Progenitor cell of endocrine pancreas (in vitro differentiated cells): ENCODE data around the gene ABLIM2. TPM values are rescaled to one million over a fixed set of nuclear protein-coding genes. Genes with fewer than 3 reads are reported as not detected.

ENCODE experiments used
- DNase-seq: peaks from one replicate; pipeline ENCODE4 v3.0.0; 2021; ENCODE audit warnings: low spot score; ENCODE audit not compliant: unreplicated experiment
- H3K27ac Mint-ChIP-seq: 2 replicates; pipeline ENCODE4 v1.8.0; 2021; ENCODE audit warnings: mild to moderate bottlenecking, moderate library complexity, mixed read lengths
- H3K27me3 Mint-ChIP-seq: 2 replicates; pipeline ENCODE4 v1.8.0; 2021; ENCODE audit warnings: mixed read lengths
- H3K36me3 Mint-ChIP-seq: 2 replicates; pipeline ENCODE4 v1.8.0; 2022; ENCODE audit warnings: mixed read lengths; ENCODE audit not compliant: insufficient read depth
- H3K4me1 Mint-ChIP-seq: 2 replicates; pipeline ENCODE4 v1.8.0; 2021; ENCODE audit warnings: low read depth, mixed read lengths
- H3K4me3 Mint-ChIP-seq: 2 replicates; pipeline ENCODE4 v1.8.0; 2021; ENCODE audit warnings: low read depth, mild to moderate bottlenecking, moderate library complexity, mixed read lengths
- H3K9me3 Mint-ChIP-seq: 2 replicates; pipeline ENCODE4 v1.8.0; 2021; ENCODE audit warnings: low read depth, mixed read lengths
- CTCF ChIP-seq: fragments of 200-600 bp; sonication (generic); IDR thresholded peaks from one replicate; pipeline ENCODE4 v1.5.0; 2021; ENCODE audit warnings: antibody characterized with exemption, mild to moderate bottlenecking; ENCODE audit not compliant: unreplicated experiment
- total RNA-seq: library from RNA; stranded (reverse); gene quantifications from 2 replicates; pipeline ENCODE4 v1.2.1, GENCODE V29; 2021

ABLIM2 gene
- total RNA-seq, 1 donor from 2014 or later = 5.7 TPM

GRCh38 chr4:8009710-8010511, 148.7 kb downstream of the ABLIM2 start:
- Mint-ChIP-seq H3K36me3 (no peaks in the 10 kb centered on the region), H3K4me1 (peaks cover 8% of the 10 kb centered on the region), H3K27ac (peak overlapping the region; percentile 86), H3K4me3 (peak overlapping the region; percentile 62), H3K9me3 (no peaks in the 10 kb centered on the region), H3K27me3 (peaks cover 8% of the 10 kb centered on the region)
- TF ChIP-seq CTCF = no peak
- DNase-seq = no peak

DNA sequence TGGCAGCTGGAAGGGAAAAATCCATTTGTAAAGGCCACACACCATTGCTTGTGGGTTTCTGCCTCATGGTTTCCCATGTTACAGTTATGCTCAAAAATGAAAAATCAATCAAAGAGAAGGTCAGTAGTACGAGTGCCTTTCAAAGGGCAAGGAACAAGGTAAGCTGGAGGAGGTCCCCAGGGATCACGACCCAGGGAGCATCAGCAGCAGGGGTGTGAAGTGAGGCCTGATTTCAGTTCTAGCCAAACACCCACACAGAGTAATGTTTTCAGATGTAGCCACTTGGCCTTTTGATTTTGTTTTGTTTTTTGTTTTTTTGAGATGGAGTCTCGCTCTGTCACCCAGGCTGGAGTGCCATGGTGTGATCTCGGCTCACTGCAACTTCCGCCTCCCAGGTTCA, 149.5 kb downstream of the ABLIM2 start:
- no peak for TF ChIP-seq CTCF
- H3K27me3 Mint-ChIP-seq = peaks cover 5% of the 10 kb centered on the region
- H3K4me3 Mint-ChIP-seq = no peak overlapping the region
- H3K36me3 Mint-ChIP-seq = no peaks in the 10 kb centered on the region
- H3K9me3 Mint-ChIP-seq = no peaks in the 10 kb centered on the region
- no peak overlapping the region for H3K27ac Mint-ChIP-seq
- H3K4me1 Mint-ChIP-seq = peaks cover 12% of the 10 kb centered on the region
- DNase-seq = no peak

- Mint-ChIP-seq H3K4me1 (peaks cover 12% of the 10 kb centered on the region), H3K27me3 (peaks cover 4% of the 10 kb centered on the region), H3K36me3 (no peaks in the 10 kb centered on the region), H3K9me3 (no peaks in the 10 kb centered on the region), H3K27ac (no peak overlapping the region), H3K4me3 (no peak overlapping the region)
- no peak for DNase-seq
- TF ChIP-seq CTCF = no peak
Observed at GRCh38 chr4:8008391-8008790, 150.2 kb downstream of the ABLIM2 start.

DNA sequence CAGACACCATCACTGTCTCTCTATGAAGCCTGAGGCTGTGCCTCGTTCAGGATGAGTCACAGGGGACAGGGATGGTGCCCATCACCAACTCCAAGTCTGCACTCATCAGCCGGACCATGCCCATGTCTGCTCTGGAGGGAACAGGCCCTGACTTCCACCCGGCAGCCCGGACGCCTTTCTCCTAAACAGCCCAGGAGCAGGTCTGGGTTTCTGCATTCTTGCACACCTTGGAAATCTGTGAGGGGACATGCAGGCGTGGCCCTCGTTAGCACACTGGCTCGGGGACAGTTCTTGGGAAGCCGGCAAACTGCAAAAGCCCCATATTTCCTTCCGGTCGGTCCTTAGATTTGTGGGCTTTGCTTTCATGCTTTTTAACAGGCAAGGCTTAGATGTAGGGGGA, 151.0 kb downstream of the ABLIM2 start:
- no peaks in the 10 kb centered on the region for H3K36me3 Mint-ChIP-seq
- no peak overlapping the region for H3K27ac Mint-ChIP-seq
- H3K4me3 Mint-ChIP-seq = no peak overlapping the region
- H3K9me3 Mint-ChIP-seq = no peaks in the 10 kb centered on the region
- peaks cover 9% of the 10 kb centered on the region for H3K27me3 Mint-ChIP-seq
- no peak for DNase-seq
- H3K4me1 Mint-ChIP-seq = peaks cover 13% of the 10 kb centered on the region
- no peak for TF ChIP-seq CTCF

DNA sequence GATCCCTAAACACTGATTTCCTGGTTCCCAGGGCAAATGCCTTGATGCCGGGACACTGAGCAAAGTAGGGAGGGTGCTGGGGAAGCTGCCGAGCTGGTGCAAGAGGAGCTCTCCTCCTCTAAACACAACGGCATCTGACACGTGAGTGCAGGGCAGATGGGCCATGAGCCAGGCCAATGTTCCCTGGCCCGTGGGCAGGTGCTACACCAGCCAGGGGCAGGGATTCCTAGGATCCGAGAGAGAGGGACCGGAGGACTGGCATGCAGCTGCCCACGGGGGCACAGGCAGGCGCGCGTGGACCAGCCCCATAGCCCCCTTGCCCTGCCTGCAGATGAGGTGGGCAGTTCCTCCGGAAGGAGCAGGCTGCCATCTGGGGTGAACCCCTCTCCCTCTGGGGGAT, 152.1 kb downstream of the ABLIM2 start:
- DNase-seq = no peak
- Mint-ChIP-seq H3K36me3 (no peaks in the 10 kb centered on the region), H3K4me3 (no peak overlapping the region), H3K4me1 (peaks cover 13% of the 10 kb centered on the region), H3K27ac (no peak overlapping the region), H3K27me3 (peaks cover 14% of the 10 kb centered on the region), H3K9me3 (no peaks in the 10 kb centered on the region)
- TF ChIP-seq CTCF = no peak
